GM19035 (cell line): ENCODE measurements around the gene PRKG1.

ENCODE experiments used
- ATAC-seq: cut with Tn5 transposase; IDR thresholded peaks from one replicate; pipeline ENCODE4 v1.9.1; 2021; ENCODE audit not compliant: unreplicated experiment

PRKG1 gene

DNA sequence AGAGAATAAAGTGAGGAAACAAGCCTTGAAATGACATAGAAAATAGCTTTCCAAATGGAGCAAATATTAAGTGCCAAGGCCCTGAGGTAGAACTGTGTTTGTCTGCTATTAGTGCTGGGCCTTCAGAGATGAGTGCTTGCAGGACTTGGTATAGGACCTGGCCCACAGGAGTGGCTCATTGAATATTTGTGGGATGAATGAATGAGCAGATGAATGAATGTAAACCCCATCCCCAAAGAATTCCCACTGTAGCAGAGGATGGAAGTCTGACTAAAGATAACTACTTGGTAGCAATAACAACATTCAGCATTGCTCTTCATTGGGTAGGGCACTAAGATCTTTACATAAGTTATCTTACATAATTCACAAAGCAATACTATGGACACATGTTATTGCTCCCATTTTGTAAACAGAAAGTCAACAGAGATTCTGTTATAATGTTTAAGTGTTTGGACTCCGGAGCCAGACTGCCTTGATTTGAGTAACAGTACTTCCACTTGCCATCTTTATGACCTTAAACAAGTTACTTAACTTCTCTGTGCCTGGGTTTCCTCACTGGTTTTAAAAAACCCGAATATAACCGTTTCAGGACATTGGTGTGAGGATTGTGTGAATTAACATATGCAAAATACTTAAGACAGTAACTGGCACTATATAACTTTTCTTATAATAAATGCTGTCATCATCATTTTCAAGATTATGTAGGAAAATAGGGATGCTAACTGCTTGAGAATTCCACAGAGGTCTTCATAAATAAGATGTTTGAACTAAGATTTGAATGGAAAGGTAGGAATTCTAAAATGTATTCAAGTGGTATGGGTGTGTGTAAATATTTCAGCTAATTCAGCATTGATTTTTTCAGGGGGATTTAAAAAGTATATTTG, 141.9 kb downstream of the PRKG1 start:
- no peak for ATAC-seq

DNA sequence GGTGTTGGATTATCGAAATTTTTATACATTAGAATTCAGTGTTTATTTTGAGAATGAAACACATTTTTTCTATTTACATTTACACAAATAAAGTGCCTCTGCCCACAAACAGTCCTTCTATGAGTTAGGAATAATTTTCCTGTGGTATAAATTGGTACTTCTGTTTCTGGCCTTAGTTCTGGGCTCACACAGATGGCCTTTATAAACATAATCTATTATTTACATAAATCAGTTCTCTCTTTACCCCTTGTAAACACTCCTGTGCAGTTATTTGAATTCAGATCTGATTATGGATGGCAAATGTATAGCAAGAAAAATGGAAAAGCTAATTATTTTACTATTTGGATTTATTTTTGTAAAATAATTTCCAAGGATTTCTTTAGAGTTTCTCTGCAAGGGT, 143.2 kb downstream of the PRKG1 start:
- ATAC-seq = no peak

DNA sequence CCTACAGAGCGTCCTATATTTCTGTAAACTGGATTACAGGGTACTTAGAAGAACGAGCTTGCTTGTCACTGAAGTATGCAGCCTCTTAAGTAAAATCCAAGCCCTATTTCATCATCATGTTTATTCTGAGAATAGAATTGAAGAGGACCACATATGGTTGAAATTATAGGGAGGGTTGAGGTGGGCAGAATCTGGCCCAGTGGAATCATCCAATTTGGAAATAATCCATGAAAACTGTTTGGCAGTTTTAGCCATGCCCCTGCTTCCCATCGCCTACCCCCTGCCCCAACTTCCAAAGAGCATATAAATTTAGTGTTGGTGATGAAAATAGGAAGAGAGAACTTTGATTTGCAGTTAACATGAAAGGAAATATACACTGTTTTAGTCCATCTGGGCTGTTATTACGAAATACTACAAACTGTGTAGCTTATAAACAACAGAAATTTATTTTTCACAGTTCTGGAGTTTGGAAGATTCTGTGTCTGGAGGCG, 150.4 kb downstream of the PRKG1 start:
- no peak for ATAC-seq

- ATAC-seq = no peak
Observed at GRCh38 chr10:51227897-51228713, 153.8 kb downstream of the PRKG1 start.

- ATAC-seq = no peak
Observed at GRCh38 chr10:51228714-51229100, 154.4 kb downstream of the PRKG1 start.

GRCh38 chr10:51230887-51231585, 156.7 kb downstream of the PRKG1 start:
- no peak for ATAC-seq

- ATAC-seq = no peak
Observed at GRCh38 chr10:51231754-51232153, 157.5 kb downstream of the PRKG1 start.

GRCh38 chr10:51233337-51234100, 159.2 kb downstream of the PRKG1 start:
- ATAC-seq = no peak

- no peak for ATAC-seq
Observed at GRCh38 chr10:51235865-51236264, 161.6 kb downstream of the PRKG1 start.

GRCh38 chr10:51239006-51239405, 164.7 kb downstream of the PRKG1 start:
- ATAC-seq = no peak

DNA sequence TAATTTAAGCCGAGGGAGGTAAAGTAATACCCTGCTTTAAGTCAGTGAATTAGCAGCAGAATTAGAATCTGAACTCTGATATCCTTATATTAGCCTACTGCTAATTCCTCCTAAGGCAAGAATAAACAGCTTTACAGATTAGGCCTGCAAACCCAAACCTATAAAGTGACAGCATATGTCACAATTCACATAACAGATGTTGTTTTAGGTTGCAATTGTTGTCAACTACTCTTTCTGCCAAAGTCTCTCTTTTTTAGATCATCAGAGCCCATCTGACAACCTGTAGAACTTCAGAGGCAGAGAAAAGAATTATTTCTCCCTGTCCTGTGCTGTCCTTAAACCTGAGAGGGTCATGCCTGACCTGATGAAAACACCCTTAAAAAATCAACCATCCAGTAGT, 167.2 kb downstream of the PRKG1 start:
- ATAC-seq = no peak

- ATAC-seq = no peak
Observed at GRCh38 chr10:51242393-51242792, 168.1 kb downstream of the PRKG1 start.

- no peak for ATAC-seq
Observed at GRCh38 chr10:51244309-51244708, 170.0 kb downstream of the PRKG1 start.

GRCh38 chr10:51244748-51245490, 170.6 kb downstream of the PRKG1 start:
- ATAC-seq = no peak

GRCh38 chr10:51246156-51246555, 171.9 kb downstream of the PRKG1 start:
- ATAC-seq = no peak

DNA sequence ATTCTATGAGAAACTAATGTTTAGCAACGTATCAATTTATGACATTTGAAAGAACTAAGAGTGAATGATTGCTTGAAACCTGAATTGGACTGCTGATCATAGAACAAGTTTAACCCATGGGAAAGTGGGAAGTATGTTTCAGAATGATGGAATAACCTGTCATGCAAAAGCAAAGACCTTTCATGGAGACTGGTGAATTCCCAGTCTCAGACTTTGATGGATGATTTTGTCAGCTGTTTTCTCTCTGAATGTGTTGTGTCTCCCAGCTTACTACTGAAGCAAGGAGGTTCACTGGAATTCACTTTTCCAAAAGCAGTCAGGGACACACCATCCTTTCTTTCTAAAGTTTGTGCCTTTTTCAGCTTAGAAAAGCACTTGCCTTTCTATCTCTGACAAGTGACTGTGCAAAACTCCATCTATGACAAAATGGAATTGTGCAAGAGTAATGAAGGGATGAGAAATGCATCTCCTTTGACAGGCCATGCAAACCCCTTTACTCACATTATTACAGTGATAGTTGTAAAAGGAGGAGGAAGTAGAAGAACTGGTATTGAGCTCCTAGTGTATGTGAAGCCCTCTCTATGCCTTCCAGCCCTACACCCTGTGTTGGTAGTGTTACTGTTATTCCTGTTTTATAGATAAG, 176.1 kb downstream of the PRKG1 start:
- no peak for ATAC-seq

- ATAC-seq = no peak
Observed at GRCh38 chr10:51251110-51251509, 176.8 kb downstream of the PRKG1 start.

DNA sequence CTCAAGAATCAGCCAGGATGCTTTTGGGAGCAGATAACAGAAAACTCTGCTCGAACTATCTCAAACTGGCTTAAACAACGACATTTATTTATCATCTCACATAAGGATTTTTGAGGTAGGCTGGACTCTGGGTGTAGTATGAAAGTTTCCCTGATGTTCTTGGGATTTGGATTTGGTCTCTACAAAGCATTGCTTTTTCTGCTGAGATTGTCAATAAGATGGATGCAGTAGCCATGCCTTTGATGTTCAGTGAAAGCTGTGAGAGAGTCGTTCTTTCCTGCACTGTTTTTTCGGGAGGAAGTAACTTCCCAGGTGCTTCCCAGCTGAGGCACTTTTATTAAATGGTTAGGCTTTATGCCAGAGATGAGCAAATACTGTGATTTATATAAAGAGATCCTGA, 181.1 kb downstream of the PRKG1 start:
- ATAC-seq = no peak

GRCh38 chr10:51257511-51258248, 183.4 kb downstream of the PRKG1 start:
- ATAC-seq = no peak
